SU-DHL-6 (cell line): Measurements from ENCODE around the gene SP9.

Source experiments
- EZH2phosphoT487 ChIP-seq: fragments of 200-600 bp; sonication (generic), shearing (Covaris generic); conservative IDR thresholded peaks from 2 replicates; pipeline ENCODE4 v1.6.1; 2018; ENCODE audit warnings: mild to moderate bottlenecking, antibody characterized with exemption, low read length, moderate library complexity, mixed read lengths
- TF ChIP-seq, protein P1 (sequence below): fragments of 200-600 bp; sonication (generic); IDR thresholded peaks from one replicate; pipeline ENCODE4 v1.5.1; 2017; ENCODE audit warnings: antibody characterized with exemption, mild to moderate bottlenecking, low read length, moderate library complexity; ENCODE audit not compliant: insufficient read depth, poor library complexity, severe bottlenecking

DNA sequence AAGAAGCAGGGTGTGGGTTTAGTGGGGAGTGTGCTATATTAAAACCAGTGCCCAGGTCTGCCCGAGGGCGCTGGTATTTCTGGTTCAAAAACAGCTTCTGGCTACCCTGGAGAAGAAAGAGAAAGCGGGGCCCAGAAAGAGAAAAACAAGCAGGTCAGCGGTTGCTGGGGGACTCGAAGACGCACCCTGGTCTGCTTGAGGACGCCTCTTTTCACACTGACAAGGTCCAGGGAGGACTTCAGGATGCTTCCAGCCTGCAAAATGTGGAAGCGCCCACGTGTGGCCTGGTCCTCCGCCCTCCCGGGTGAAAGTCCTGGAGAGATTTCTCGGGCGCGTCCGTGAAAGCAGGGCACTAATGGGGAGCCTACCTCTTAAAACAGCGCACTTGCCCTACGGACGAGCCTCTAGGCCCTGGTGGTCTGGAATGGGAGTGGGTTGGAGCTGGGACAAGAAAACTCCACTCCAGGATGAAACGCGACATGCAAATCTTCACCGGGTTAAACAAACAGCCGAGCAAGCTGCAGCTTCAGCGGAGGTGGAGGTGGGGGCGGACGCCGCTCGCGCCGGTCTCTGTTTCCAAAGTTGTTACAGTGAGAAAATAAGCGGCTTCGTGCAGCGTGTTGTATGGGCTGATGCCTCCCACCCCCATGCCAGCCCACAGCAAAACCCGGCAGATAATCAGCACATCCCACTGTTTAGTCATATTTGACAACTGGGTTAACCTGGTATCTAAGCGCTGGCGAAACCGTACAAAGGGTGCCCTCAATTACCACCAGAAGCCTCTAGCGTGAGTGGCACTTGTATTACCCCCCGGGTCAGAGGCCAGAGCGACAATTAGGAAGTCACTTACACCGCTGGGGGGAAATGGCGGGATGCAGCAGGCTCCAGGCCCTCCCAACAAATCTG, 1.1 kb upstream of the SP9 start:
- TF ChIP-seq, protein P1, sequence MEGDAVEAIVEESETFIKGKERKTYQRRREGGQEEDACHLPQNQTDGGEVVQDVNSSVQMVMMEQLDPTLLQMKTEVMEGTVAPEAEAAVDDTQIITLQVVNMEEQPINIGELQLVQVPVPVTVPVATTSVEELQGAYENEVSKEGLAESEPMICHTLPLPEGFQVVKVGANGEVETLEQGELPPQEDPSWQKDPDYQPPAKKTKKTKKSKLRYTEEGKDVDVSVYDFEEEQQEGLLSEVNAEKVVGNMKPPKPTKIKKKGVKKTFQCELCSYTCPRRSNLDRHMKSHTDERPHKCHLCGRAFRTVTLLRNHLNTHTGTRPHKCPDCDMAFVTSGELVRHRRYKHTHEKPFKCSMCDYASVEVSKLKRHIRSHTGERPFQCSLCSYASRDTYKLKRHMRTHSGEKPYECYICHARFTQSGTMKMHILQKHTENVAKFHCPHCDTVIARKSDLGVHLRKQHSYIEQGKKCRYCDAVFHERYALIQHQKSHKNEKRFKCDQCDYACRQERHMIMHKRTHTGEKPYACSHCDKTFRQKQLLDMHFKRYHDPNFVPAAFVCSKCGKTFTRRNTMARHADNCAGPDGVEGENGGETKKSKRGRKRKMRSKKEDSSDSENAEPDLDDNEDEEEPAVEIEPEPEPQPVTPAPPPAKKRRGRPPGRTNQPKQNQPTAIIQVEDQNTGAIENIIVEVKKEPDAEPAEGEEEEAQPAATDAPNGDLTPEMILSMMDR = no peak
- no peak for TF ChIP-seq EZH2phosphoT487
